Right cardiac atrium (tissue), 5 donors: Measurements from ENCODE around the gene UBXN1. TPM values are rescaled to one million over a fixed set of nuclear protein-coding genes. Genes with fewer than 3 reads are reported as not detected.
"Not testable (repeated sequence)": the region's sequence is repeated elsewhere in the genome, so short reads cannot be mapped to it uniquely, and the experiment has no call there.

Source experiments
- ATAC-seq, 2 donors: fragments of 200-7000 bp; cut with Tn5 transposase; one replicate each; pipeline versions ENCODE4 v1.8.0 to v1.9.1; 2020; ENCODE audit warnings: moderate library complexity in 2 of 2, mild to moderate bottlenecking in 1 of 2
- DNase-seq, 3 donors: peaks; one replicate each; pipeline ENCODE4 v3.0.0-alpha.2; 2020
- H3K27ac ChIP-seq: one replicate; pipeline ENCODE4 v1.5.1; 2013; ENCODE audit warnings: mild to moderate bottlenecking, low read length, control low read depth, moderate library complexity
- H3K27me3 ChIP-seq: one replicate; pipeline ENCODE4 v1.6.1; 2013; ENCODE audit not compliant: control insufficient read depth, insufficient read depth
- H3K4me1 ChIP-seq: one replicate; pipeline ENCODE4 v1.6.1; 2013; ENCODE audit warnings: low read length; ENCODE audit not compliant: control insufficient read depth, insufficient read depth
- H3K4me3 ChIP-seq: one replicate; pipeline ENCODE4 v1.5.1; 2013; ENCODE audit warnings: low read length, control low read depth
- H3K9me3 ChIP-seq: one replicate; pipeline ENCODE4 v1.6.1; 2013; ENCODE audit warnings: low read length; ENCODE audit not compliant: control insufficient read depth
- WGBS: extraction: QIAGEN DNeasy Blood & Tissue Kit; methylation state at CpG from one replicate; pipeline ENCODE4 v1.1.7; 2013; 5-methylcytosine and 5-hydroxymethylcytosine counted together
- intact Hi-C, 4 donors: fragments of 100-400 bp; cut with DNase I; formaldehyde crosslinking; loops; one replicate each; pipeline versions ENCODE4 v1.11.0 to v1.14.0; 2022 to 2023
- polyA plus RNA-seq: library from polyadenylated mRNA; stranded (reverse); fragments of 200-250 nt; gene quantifications from one replicate; pipeline ENCODE4 v1.2.3, GENCODE V29; 2013
- total RNA-seq, 4 donors: library from RNA; stranded (reverse); fragmentation: NEBNext Ultra II Directional; extraction: Animal tissue kit (Norgen Biotek cat#: 25700); gene quantifications; one replicate each; pipeline ENCODE4 v1.2.1, GENCODE V29; 2021
- donor health status: healthy with polysubstance abuse.
- donor health status: DM: no; HTN: yes; CAD: no.
- donor health status: DM: no; HTN: no; CAD: no.
- donor health status: DM: no; HTN: yes; CAD: no; lungs with severe emphysema.
- donor health status: DM: yes; HTN: yes; CAD: no.

UBXN1 gene
- total and polyA plus RNA-seq, 5 donors: 76.6 to 101 (median 84.5) TPM

GRCh38 chr11:62652161-62653006 lies 26.5 kb downstream of the UBXN1 start:
- Histone ChIP-seq H3K4me1 (no peaks in the 10 kb centered on the region), H3K27me3 (no peaks in the 10 kb centered on the region), H3K27ac (peak overlapping the region; percentile 90), H3K4me3 (peak overlapping the region; percentile 94), H3K9me3 (no peaks in the 10 kb centered on the region)
- no peak for DNase-seq
- ATAC-seq: no peak
- intact Hi-C loops: loop anchor here in 1 of 4 donors (10.0 kb wide), 1 partner anchor 58 kb away; the partner anchor contains the start of gene TUT1
- WGBS: 37% methylated on average over 16 of the region's 16 CpGs

- intact Hi-C loops: loop anchor here in 1 of 4 donors (10.0 kb wide), 1 partner anchor 55 kb away; the partner anchor contains the start of gene TUT1
- not testable (repeated sequence) for H3K27ac ChIP-seq, H3K4me1 ChIP-seq, DNase-seq, H3K9me3 ChIP-seq, H3K4me3 ChIP-seq, ATAC-seq, H3K27me3 ChIP-seq
- whole genome bisulfite sequencing: 94% methylated on average over 12 of the region's 12 CpGs
Measured at GRCh38 chr11:62650283-62650682, 28.6 kb downstream of the UBXN1 start.

GRCh38 chr11:62649486-62649885 lies 29.4 kb downstream of the UBXN1 start:
- Histone ChIP-seq H3K27ac (no peak overlapping the region), H3K4me3 (no peak overlapping the region), H3K27me3 (no peaks in the 10 kb centered on the region), H3K9me3 (no peaks in the 10 kb centered on the region), H3K4me1 (peaks cover 3% of the 10 kb centered on the region)
- WGBS: 90% methylated on average over 11 of the region's 11 CpGs
- DNase-seq (no peak), ATAC-seq (no peak)
- intact Hi-C loops: no loop called here

DNA sequence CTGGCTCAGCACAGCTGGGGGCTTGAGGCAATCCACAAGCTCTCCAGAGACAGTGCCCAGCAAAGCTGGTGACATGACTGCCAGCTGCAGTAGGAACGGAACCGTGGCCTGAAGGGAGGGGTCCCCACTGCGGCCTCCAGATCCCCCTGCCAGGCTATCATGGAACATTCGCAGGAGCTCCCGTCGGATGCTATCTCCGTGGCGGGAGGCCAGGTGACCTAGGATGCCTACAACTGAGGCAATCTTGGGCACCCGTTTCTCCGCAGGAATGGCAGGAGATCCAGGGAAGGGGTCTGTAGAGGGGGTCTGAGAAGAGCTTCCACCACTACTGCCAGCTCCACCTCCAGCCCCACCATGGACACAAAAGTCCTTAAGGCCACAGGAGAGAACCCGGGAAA lies 29.9 kb downstream of the UBXN1 start:
- ATAC-seq (no peak), DNase-seq (peak in 1 of 3 donors; percentile 61)
- intact Hi-C loops: no loop called here
- H3K4me3 ChIP-seq: no peak overlapping the region
- 85% methylated on average over 11 of the region's 11 CpGs for WGBS
- no peak overlapping the region for H3K27ac ChIP-seq
- H3K27me3 ChIP-seq: no peaks in the 10 kb centered on the region
- H3K4me1 ChIP-seq: peaks cover 3% of the 10 kb centered on the region
- H3K9me3 ChIP-seq: no peaks in the 10 kb centered on the region

GRCh38 chr11:62648185-62648966 lies 30.5 kb downstream of the UBXN1 start:
- intact Hi-C loops: no loop called here
- no peaks in the 10 kb centered on the region for H3K27me3 ChIP-seq
- no peaks in the 10 kb centered on the region for H3K9me3 ChIP-seq
- no peak for ATAC-seq
- no peak overlapping the region for H3K27ac ChIP-seq
- WGBS: 88% methylated on average over 24 of the region's 24 CpGs
- peaks cover 3% of the 10 kb centered on the region for H3K4me1 ChIP-seq
- no peak overlapping the region for H3K4me3 ChIP-seq
- DNase-seq: peak in 1 of 3 donors; percentile 58

DNA sequence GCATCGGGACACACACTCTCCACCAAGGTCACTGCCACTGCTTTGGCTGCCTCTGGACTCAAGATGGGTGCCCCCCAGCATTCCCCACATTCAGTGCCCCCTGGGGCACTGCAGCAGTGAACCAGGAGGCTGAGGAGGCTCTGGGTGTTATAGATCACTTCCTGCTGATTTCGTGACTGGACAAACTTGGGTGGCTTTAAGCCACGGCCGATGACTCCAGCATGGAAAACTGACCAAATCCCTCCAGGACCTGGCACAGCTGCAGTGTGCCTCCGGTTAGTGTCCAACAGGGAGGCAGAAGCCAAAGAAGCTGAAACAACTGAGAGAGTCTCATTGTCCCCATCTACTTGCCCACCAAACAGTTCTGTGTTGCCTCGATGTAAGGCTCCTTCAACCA lies 31.3 kb downstream of the UBXN1 start:
- no peak for ATAC-seq
- DNase-seq: no peak
- H3K4me3 ChIP-seq: no peak overlapping the region
- no peaks in the 10 kb centered on the region for H3K9me3 ChIP-seq
- intact Hi-C loops: no loop called here
- 80% methylated on average over 6 of the region's 6 CpGs for WGBS
- no peaks in the 10 kb centered on the region for H3K27me3 ChIP-seq
- H3K27ac ChIP-seq: no peak overlapping the region
- H3K4me1 ChIP-seq: peaks cover 3% of the 10 kb centered on the region

- Histone ChIP-seq H3K27me3 (no peaks in the 10 kb centered on the region), H3K4me3 (no peak overlapping the region), H3K4me1 (peaks cover 3% of the 10 kb centered on the region), H3K9me3 (no peaks in the 10 kb centered on the region), H3K27ac (no peak overlapping the region)
- WGBS: 61% methylated on average over 32 of the region's 32 CpGs
- intact Hi-C loops: no loop called here
- ATAC-seq (peak; percentile 1 to 2), DNase-seq (peak in 2 of 3 donors; percentile 63 to 69)
Measured at GRCh38 chr11:62646825-62647608, 31.9 kb downstream of the UBXN1 start.

DNA sequence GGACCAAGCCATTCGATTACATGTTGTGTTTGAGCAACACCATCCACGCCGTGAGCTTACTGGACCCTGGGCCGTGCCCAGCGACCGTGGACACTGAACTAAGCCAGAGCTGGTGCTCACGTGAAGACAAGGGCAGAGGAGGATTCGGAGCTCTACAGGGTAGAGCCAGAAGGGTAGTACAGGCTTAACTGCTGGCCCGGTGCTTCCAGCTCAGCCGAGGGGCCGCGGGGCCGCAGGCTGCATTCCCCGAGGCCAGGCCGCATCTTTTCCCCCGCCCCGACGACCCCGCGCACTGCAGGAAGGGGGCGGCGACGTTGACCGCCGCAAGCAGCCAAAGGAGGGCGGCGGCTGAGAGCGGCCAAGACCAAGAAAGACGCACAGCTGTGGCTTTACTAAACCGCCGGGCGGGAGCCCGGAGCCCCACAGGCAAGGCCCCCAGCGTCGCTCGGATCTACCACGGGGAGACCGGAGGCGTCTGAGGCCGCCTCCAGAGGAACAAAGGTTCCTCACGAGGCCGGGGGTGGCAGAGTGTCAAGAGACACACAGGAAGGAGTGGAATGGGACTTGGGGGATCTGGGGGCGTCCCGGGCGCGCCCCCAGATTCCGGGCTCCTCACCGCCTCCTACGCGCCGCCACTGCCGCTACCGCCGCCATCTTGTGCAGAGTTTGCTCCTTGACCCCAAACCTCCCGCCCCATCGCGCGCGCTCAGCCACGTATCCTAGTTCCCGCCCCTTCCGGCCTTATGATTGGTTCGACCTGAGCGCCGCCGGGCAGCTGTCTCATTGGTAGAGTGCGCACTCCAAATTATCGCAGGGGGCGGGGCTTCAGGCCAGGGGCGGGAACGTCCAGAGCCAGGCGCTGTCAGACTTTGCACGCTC lies 32.7 kb downstream of the UBXN1 start, which contains the start of gene GANAB:
TSS of gene GANAB (minus strand) at position 668 of the 879 bp plus-strand sequence. CDS start at position 654, 14 bp downstream.
- peaks cover 3% of the 10 kb centered on the region for H3K4me1 ChIP-seq
- WGBS: under 1% methylated on average over 73 of the region's 73 CpGs
- peak within 1 kb of the TSS; percentile 87 for H3K27ac ChIP-seq
- H3K4me3 ChIP-seq: peak within 1 kb of the TSS; percentile 93
- intact Hi-C loops: no loop called here
- H3K27me3 ChIP-seq: no peaks in the 10 kb centered on the region
- DNase-seq: peak; percentile 99 to 100 (median 100)
- H3K9me3 ChIP-seq: no peaks in the 10 kb centered on the region
- ATAC-seq: peak; percentile 98

GRCh38 chr11:62645671-62645945 lies 33.3 kb downstream of the UBXN1 start:
- H3K27me3 ChIP-seq: no peaks in the 10 kb centered on the region
- intact Hi-C loops: no loop called here
- 14% methylated on average over 11 of the region's 11 CpGs for WGBS
- ATAC-seq: no peak
- no peaks in the 10 kb centered on the region for H3K9me3 ChIP-seq
- no peak for DNase-seq
- peak overlapping the region; percentile 93 for H3K4me3 ChIP-seq
- H3K4me1 ChIP-seq: peaks cover 3% of the 10 kb centered on the region
- peak overlapping the region; percentile 87 for H3K27ac ChIP-seq

DNA sequence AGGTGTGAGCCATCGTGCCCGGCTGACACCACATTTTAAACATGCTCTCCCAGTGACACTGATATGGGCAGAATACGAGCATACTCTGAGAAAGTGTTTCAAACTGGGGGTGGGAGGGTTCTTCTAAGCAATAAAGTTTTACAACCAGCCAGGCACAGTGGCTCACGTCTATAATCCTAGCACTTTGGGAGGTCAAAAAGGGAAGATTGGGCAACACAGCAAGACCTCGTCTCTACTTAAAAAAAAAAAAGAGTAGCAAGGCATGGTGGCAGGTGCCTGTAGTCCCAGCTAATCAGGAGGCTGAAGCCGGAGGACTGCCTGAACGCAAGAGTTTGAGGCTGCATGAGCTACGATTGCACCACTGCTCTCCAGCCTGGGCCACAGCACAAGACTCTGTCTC lies 34.7 kb downstream of the UBXN1 start:
- WGBS: 82% methylated on average over 8 of the region's 8 CpGs
- Histone ChIP-seq H3K9me3 (no peaks in the 10 kb centered on the region), H3K4me3 (no peak overlapping the region), H3K4me1 (peaks cover 3% of the 10 kb centered on the region), H3K27ac (no peak overlapping the region), H3K27me3 (no peaks in the 10 kb centered on the region)
- intact Hi-C loops: no loop called here
- DNase-seq (no peak), ATAC-seq (no peak)
